ENCODE results near the gene LCORL. TPM values are rescaled to one million over a fixed set of nuclear protein-coding genes. Genes with fewer than 3 reads are reported as not detected.

LCORL gene
- total RNA-seq, 3 donors from 2014 or later: 17.6 to 21.9 (median 19.0) TPM

GRCh38 chr4:17911608-17912007, 109.9 kb downstream of the LCORL start:
- no peaks in the 10 kb centered on the region for H3K9me3 ChIP-seq
- intact Hi-C loops (cut with DNase I, micrococcal nuclease): no loop called here
- TF ChIP-seq CTCF (IDR thresholded peaks at IDR 0.05): no peak
- H3K4me3 ChIP-seq: no peak overlapping the region
- ATAC-seq (no peak), DNase-seq (no peak)
- H3K36me3 ChIP-seq (ENCODE audit: low read depth): no peaks in the 10 kb centered on the region
- no peaks in the 10 kb centered on the region for H3K4me1 ChIP-seq (ENCODE audit: low read depth)

- no peak for DNase-seq
- ATAC-seq: no peak
- Histone ChIP-seq H3K9me3 (no peaks in the 10 kb centered on the region), H3K36me3 (ENCODE audit: low read depth) (no peaks in the 10 kb centered on the region), H3K4me3 (no peak overlapping the region), H3K4me1 (ENCODE audit: low read depth) (no peaks in the 10 kb centered on the region)
- no peak for TF ChIP-seq CTCF (IDR thresholded peaks at IDR 0.05)
- intact Hi-C loops (cut with DNase I, micrococcal nuclease): no loop called here
Observed at GRCh38 chr4:17898553-17899055, 123.0 kb downstream of the LCORL start.

GRCh38 chr4:17895481-17895880, 126.1 kb downstream of the LCORL start:
- DNase-seq (no peak), ATAC-seq (no peak)
- no peaks in the 10 kb centered on the region for H3K9me3 ChIP-seq
- H3K4me3 ChIP-seq: no peak overlapping the region
- no peaks in the 10 kb centered on the region for H3K4me1 ChIP-seq (ENCODE audit: low read depth)
- TF ChIP-seq CTCF (IDR thresholded peaks at IDR 0.05): no peak
- intact Hi-C loops (cut with DNase I, micrococcal nuclease): no loop called here
- H3K36me3 ChIP-seq (ENCODE audit: low read depth): no peaks in the 10 kb centered on the region

GRCh38 chr4:17894421-17894820, 127.1 kb downstream of the LCORL start:
- Histone ChIP-seq H3K4me1 (ENCODE audit: low read depth) (no peaks in the 10 kb centered on the region), H3K4me3 (no peak overlapping the region), H3K9me3 (no peaks in the 10 kb centered on the region), H3K36me3 (ENCODE audit: low read depth) (no peaks in the 10 kb centered on the region)
- ATAC-seq: no peak
- TF ChIP-seq CTCF (IDR thresholded peaks at IDR 0.05): no peak
- intact Hi-C loops (cut with DNase I, micrococcal nuclease): no loop called here
- DNase-seq: no peak

GRCh38 chr4:17889692-17890091, 131.9 kb downstream of the LCORL start:
- no peak overlapping the region for H3K4me3 ChIP-seq
- H3K9me3 ChIP-seq: no peaks in the 10 kb centered on the region
- no peak for TF ChIP-seq CTCF (IDR thresholded peaks at IDR 0.05)
- no peaks in the 10 kb centered on the region for H3K36me3 ChIP-seq (ENCODE audit: low read depth)
- no peaks in the 10 kb centered on the region for H3K4me1 ChIP-seq (ENCODE audit: low read depth)
- DNase-seq: no peak
- intact Hi-C loops (cut with DNase I, micrococcal nuclease): no loop called here
- ATAC-seq: no peak

- TF ChIP-seq CTCF (IDR thresholded peaks at IDR 0.05): no peak
- intact Hi-C loops (cut with DNase I, micrococcal nuclease): no loop called here
- no peaks in the 10 kb centered on the region for H3K9me3 ChIP-seq
- no peak overlapping the region for H3K4me3 ChIP-seq
- no peak for ATAC-seq
- no peak for DNase-seq
- no peaks in the 10 kb centered on the region for H3K4me1 ChIP-seq (ENCODE audit: low read depth)
- H3K36me3 ChIP-seq (ENCODE audit: low read depth): no peaks in the 10 kb centered on the region
Observed at GRCh38 chr4:17884511-17884910, 137.0 kb downstream of the LCORL start.

Measured in mucosa of descending colon (tissue), 3 donors.